HG02642 (cell line): ENCODE results near the gene PLEKHG7.
"Not testable (repeated sequence)": the region's sequence is repeated elsewhere in the genome, so short reads cannot be mapped to it uniquely, and the experiment has no call there.

Source experiments
- ATAC-seq: cut with Tn5 transposase; IDR thresholded peaks from one replicate; pipeline ENCODE4 v1.9.1; 2021; ENCODE audit warnings: mild to moderate bottlenecking; ENCODE audit not compliant: unreplicated experiment, poor library complexity

The PLEKHG7 gene, protein sequence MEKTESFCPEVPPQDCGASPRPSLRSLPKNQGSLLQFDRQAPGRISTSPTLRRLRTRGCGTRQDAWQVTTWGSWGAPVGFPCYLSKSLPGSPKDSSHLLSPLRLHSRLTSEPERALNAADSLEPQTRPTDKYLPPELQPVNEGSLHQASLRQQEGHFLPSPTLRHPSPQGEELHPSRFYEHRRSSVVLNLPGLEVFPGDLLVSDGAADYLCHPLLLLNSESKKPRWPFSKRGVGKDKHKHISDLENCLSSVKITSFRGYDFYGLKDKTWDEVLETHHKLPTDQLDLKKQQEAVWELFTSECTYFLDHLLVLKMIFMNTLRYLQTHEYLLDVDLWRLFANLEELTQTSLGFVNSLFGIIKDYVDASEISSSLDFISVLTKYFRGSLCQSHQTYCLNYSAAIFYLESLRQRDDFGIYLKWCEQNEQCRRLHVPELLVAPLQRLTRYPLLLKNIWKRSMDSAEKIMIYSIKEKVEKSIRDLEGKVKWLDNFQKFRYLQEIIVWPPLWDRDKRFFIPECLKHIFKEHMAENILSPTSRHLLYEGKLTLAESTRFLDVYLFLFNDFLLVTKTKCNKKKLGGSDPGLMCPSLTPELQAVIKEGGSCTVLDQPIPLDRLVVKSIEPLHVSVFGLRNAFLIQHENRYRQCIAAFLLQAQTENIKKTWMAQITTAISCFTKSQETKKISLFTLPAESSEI

DNA sequence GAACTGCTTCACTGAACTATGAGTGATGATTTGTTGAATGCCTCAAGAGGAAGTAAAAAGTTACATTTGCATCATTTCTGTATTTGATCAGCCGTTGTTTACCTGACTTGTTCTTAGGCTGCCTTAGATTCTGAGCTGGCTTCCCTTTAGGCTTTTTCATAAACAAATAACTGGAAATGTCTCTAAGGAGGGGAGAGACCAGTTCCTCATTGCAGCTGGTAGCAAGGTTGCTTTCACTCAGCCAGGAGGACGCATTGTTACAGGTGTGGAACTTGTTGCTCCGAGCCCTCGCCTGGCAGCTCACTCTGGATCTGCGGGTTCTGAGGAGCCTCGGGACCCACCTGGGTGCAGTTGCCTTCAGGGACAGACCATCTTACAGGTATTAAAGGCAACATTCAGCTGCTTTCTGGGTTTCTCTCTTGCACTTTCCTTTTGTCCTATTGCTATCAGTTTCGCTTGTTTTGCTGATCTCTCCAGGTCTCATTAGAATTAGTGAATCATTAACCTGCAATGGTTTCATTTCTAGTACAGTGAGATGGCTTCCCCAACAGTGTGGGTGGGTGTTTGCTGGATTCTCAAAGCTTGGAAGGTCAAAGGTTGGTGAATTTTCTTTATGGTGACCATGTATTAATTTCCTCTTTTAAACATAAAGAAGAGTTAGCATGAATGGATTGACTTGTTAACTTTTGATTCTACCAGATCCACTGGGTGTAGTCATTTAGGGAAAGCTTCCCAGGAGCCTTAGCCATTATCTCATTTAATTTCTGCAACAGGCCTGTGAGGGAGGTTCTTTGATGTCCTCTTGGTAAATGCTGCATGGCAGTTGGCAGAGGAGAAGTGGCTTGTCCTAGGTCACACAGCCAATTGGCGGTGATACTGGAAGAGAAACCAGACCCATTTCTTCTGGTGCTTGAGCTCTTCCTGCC is at the start of gene PLEKHG7:
Gene PLEKHG7, plus strand, starts transcription at position 236 of the 926 bp plus-strand sequence. CDS start 3,643 bp downstream, outside the sequence.
- peak; percentile 91 for ATAC-seq

- not testable (repeated sequence) for ATAC-seq
Measured at GRCh38 chr12:92654256-92654655, 48.5 kb upstream of the PLEKHG7 start.

- ATAC-seq, result no peak
Measured at GRCh38 chr12:92654929-92655328, 47.9 kb upstream of the PLEKHG7 start.

- ATAC-seq, result no peak
Measured at GRCh38 chr12:92656911-92657310, 45.9 kb upstream of the PLEKHG7 start.

DNA sequence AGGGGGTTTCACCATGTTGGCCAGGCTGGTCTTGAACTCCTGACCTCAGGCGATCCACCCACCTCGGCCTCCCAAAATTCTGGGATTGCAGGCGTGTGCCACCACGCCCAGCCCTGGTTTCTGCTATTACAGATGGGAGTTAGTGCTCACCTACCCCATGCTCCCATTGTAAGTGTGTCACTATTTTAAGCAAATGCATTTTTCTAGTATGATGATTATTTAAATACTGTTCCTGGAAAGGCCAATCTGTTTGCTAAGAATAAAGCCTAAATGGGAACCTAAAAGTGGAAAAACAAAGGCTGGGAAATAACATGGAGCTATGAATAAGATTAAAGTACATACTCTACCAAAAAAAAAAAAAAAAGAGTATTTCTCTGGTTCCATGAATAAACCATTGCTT is 45.0 kb upstream of the PLEKHG7 start:
- no peak for ATAC-seq

GRCh38 chr12:92658611-92659010 is 44.2 kb upstream of the PLEKHG7 start:
- ATAC-seq, result no peak

- no peak for ATAC-seq
Measured at GRCh38 chr12:92661269-92661668, 41.5 kb upstream of the PLEKHG7 start.

GRCh38 chr12:92665496-92665895 is 37.3 kb upstream of the PLEKHG7 start:
- no peak for ATAC-seq

GRCh38 chr12:92668739-92669138 is 34.0 kb upstream of the PLEKHG7 start:
- no peak for ATAC-seq

- not testable (repeated sequence) for ATAC-seq
Measured at GRCh38 chr12:92671524-92671923, 31.3 kb upstream of the PLEKHG7 start.

GRCh38 chr12:92673756-92674155 is 29.0 kb upstream of the PLEKHG7 start:
- ATAC-seq, result peak; percentile 88

DNA sequence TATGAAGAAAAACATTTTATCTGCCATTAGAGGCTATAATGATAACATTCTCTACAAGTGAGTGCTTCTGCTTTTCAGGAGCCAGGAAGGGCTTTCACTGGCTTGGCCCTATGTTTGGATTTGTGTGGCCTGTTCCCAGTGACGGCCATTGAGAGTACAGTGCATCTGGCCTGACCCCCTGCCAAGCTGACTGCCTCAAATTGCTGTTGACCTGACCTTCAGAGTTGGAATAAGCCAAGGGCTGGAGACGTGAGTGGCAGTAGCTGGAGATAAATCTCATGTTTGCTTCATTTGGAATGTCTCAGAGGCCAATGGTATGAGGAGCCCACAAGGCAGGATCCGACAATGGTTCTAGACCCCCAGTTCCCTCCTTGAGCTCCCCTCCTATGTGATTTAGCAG is 28.3 kb upstream of the PLEKHG7 start:
- no peak for ATAC-seq

GRCh38 chr12:92675092-92675865 is 27.5 kb upstream of the PLEKHG7 start:
- no peak for ATAC-seq

DNA sequence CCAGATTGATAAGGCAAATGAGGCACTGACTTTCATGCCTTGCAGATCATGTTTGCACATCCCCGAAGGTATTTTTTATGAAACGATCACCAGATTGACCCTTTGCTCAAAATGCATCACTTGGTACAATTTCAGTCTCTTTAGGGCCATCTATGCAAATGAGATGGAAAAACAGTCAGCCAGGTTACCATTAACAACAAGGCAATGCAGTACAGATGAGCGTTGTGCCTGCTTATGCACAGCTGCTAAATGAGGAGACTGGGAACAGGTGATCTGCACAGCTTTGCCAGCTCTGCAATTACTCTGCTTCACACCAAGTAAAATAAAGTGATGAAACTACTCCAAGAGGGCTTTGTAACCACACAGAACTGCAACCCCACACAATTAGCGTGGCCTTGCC is 26.1 kb upstream of the PLEKHG7 start:
- ATAC-seq, result no peak

DNA sequence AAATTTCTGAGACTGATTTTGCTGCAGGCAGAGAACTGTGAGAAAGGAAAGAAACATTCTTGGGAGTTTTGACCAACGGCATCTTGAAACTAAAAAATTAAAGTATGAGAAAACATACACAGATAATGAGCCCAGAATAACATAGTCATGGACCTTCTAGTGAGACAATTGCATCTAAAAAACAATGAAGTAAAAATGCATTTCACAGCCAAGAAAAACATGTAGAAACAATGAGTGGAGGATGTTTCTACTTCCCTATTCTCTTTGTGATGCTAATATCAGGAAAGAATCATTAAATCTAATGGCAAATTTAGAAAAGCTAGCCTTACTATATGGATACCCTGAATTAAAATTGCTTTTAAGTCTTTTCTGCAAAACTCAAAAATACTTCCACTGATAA is 12.2 kb upstream of the PLEKHG7 start:
- no peak for ATAC-seq

DNA sequence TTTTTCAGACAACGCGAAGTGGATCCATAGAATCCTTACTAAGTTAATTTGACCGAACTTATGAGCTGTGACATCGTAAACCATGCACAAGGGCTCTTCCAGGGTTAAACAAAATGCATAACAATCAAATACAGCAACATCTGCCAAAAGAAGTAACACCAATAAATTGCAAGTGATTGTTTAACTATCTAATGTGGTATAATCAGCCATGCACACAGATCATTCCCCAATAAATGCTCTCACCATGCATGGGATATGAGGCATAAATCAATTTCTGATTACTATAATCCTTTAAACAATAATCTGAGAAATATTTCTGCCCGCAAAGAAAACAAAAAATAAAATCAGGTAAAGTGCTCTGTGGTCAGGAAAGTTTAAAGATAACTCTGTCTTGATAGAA is 7.7 kb upstream of the PLEKHG7 start:
- no peak for ATAC-seq

- ATAC-seq, result no peak
Measured at GRCh38 chr12:92695577-92695976, 7.2 kb upstream of the PLEKHG7 start.

GRCh38 chr12:92696216-92696615 is 6.6 kb upstream of the PLEKHG7 start:
- no peak for ATAC-seq

DNA sequence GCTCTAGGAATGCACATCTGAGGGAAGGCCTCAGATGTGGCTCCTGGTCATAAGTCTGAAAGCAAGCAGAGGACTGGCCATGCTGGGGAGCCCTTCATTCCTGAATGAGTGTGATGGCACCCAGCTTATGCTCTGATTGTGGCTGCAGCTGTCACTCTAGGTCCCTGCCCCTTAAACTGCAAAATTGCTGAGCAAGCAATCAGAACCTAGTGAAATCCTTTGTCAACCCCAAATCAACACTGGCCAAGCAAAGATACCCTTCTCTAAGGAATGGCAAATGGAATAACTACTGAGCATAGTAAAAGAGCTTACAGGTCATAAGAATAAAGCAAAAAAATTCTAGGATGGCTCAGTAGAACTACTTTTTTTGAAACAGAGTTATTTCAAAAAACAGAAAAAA is 4.3 kb upstream of the PLEKHG7 start:
- ATAC-seq, result no peak

DNA sequence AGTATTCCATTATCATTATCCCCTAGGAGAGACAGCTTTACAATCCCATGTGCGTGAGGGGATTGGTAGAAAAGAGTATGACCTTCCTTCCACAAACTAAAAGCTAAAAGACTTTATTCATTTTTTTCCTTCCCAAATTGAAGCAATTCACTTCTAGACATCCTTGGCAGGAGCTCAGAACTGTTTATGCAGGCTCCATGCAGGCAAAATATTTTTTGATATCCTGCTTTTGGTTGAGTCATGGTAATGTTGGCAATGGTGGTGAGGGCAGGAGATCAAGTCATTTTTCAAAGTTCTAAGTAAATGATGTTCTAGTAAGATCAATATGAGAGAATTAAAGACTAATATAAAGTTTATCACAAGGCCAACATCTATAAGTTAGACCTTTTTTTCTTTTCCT is 1.3 kb upstream of the PLEKHG7 start:
- ATAC-seq, result no peak
